ENCODE data around the gene TMEM18.

The TMEM18 gene

GRCh38 chr2:651951-652373 lies 25.2 kb downstream of the TMEM18 start:
- DNase-seq (ENCODE audit: low read depth) = no peak

GRCh38 chr2:650343-651310 lies 26.6 kb downstream of the TMEM18 start:
- DNase-seq (ENCODE audit: low read depth) = no peak

GRCh38 chr2:649426-650342 lies 27.5 kb downstream of the TMEM18 start:
- DNase-seq (ENCODE audit: low read depth) = no peak

DNA sequence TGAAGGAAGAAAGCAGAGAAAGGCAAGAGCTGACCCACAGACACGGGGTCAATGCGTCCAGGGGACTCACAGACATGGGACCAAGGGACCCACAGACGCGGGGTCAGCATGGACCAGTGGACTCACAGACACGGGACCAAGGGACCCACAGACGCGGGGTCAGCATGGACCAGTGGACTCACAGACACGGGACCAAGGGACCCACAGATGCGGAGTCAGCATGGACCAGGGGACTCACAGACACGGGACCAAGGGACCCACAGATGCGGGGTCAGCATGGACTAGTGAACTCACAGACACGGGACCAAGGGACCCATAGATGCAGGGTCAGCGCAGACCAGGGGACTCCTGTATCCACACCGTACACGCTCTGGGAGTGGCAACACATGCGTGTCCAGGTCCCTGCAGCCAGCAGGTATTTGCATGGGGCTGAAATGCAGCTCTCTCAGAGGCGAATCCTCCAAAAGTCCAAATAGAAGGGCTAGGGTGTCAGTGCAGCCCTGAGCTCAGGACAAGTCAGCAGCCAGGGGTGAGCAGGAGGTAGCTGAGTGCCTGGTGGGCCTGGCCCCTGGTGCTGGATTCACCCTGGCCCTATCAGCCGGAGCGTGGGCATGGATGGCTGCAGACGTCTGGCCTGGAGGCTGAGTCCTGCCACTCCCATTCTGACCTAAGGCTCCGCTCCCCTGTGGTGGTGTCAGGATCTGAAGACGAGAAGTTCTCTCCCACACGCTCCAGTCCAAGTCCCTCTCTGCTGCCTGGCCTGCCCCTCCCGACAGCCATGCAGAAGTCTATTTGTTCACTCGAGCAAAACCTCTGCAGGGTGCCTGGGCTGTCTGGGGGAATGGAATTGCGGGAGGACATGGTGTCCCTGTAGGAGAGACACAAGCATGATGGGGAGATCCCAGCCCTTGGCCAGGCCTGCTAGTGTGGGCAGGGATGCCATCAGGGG lies 28.5 kb downstream of the TMEM18 start:
- no peak for DNase-seq (ENCODE audit: low read depth)

DNA sequence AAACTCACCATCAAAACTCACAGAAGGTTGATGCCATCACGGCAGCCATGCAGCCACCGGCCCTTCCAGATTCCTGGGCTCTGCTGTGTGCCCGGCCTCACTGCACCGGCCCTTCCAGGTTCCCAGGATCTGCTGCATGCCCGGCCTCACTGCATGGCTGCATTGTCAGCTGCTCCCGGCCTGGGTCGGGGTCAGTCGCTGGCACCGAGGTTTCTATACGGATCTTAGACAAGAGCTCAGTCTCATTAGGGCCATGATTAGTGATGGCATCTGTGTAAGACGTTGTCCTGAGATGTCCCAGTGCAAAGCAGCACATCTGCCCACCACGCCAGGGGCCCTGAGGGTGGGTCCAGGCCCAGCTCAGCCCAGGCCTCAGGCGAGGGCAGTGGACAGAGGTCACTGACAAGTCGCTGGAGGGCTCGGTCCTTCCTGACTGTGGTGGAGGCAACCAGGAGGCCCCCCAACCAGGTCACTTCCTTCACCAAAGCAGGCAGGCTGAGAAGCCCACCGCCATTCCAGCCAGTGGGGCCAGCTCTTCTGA lies 29.4 kb downstream of the TMEM18 start:
- DNase-seq (ENCODE audit: low read depth) = no peak

DNA sequence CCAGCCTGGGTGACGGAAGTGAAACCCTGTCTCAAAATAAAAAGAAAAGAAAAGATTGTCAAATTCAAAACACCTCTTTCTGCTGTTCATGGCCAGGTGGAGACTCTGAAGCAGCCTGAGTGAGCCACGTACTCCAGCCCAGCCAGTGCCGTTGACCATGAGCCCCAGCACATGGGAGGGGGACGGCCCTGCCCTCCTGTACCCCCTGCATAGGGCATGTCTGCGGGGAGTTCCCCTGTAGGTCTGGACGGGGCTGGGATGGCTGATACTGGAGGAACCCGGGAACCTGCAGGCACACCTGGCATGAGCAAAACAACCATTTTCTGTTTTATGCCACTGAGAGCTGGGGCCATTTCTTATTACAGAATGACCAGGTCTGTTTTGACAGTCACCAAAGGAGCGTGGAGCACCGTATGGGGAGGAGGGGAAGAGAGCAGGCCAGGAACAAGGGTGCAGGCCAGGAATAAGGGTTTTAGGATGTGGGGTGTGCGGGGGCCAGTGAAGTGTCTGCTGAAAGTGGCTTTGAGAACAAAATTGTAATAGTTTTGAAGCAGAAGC lies 30.1 kb downstream of the TMEM18 start:
- DNase-seq (ENCODE audit: low read depth) = no peak

DNA sequence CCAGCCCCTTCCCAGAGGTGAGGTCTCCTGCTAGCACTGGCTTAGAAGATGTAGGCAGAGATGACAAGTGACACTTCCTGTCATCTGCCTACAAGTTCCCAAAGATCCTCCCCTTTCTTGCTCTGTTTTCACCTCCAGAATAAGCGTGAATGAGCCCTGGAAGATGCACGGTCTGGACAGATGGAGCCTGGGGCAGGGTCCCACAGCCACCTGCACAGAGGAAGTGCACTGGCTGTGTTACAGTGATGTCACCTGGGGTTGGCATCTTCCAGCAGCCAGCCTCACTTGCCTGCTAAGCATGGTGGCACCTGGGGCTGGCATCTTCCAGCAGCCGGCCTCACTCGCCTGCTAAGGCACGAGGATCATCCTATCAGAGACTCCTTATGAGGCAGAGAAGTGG lies 32.3 kb downstream of the TMEM18 start:
- DNase-seq (ENCODE audit: low read depth) = no peak

DNA sequence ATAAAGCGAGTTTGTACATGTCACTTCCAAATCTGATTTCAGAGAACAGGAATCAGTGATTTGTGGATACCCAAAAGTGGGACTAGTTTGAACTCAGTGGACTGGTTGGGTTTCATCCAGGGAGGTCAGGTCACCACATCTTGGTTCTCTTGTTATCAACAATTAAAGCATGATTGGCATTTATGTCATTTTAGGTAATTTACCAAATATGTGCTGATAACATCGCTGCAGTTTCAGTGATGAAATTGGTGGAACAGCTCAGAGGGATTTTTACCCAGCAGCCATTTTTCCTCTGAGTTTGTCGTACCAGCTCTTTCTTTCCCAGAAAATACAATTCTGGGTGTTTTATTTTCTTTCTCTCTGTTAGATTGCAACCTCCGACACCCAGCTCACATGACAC lies 33.4 kb downstream of the TMEM18 start:
- no peak for DNase-seq (ENCODE audit: low read depth)

GRCh38 chr2:643334-643733 lies 33.9 kb downstream of the TMEM18 start:
- no peak for DNase-seq (ENCODE audit: low read depth)

GRCh38 chr2:641872-642815 lies 35.1 kb downstream of the TMEM18 start:
- DNase-seq (ENCODE audit: low read depth) = no peak

- no peak for DNase-seq (ENCODE audit: low read depth)
Observed at GRCh38 chr2:641164-641871, 35.9 kb downstream of the TMEM18 start.

DNA sequence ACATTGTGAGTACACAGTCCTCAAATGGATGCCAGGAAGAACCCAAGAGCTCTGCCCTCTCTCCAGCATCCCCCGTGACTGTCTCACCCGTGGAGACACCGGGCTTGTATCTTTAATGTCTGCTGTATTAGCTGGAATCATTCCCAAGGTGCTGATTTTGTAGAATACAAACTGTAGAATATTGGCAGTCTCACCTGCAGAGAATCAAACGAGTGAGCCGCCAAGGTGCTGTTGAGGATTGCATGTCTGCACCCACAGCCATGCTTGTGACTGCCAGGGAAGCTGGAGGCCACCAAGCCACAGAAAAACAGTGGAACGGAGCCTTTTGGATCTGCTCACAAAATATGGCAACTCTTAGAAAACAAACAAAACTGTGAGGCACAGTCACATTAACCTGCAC lies 37.5 kb downstream of the TMEM18 start:
- no peak for DNase-seq (ENCODE audit: low read depth)

DNA sequence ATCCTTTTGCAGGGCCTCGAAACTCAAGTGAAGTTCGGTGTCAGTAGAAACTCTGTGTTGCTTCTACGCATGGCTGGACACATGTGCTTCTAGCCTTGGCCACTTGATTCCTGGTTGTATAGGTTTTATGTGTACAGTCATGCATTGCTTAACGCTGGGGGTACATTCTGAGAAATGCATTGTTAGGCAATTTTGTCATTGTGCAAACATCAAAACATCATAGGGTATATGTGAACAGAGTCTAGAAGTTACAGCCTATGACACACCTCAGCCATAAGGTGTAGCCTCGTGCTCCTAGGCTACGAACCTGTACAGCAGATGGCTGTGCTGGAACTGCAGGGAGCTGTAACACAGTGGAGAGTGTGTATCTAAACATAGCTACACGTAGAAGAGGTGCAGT lies 39.4 kb downstream of the TMEM18 start:
- DNase-seq (ENCODE audit: low read depth) = no peak

DNA sequence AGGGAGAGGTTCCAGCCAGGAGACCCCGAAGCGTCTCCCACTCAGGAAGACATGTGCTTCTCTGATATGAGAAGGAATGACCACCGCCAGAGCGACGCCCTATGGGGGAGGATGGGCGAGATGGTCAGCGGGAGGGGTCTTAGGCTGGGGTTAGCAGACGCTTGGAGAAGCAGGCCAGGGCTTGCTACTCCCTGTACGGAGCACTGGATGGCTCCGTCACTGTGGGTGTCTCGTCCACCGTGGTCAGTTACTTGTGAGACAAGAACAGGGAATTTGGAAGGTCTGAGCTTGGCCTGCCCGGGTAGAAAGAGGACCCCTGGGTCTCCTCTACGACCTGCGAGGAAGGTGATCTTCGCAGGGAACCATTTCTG lies 39.8 kb downstream of the TMEM18 start:
- no peak for DNase-seq (ENCODE audit: low read depth)

DNA sequence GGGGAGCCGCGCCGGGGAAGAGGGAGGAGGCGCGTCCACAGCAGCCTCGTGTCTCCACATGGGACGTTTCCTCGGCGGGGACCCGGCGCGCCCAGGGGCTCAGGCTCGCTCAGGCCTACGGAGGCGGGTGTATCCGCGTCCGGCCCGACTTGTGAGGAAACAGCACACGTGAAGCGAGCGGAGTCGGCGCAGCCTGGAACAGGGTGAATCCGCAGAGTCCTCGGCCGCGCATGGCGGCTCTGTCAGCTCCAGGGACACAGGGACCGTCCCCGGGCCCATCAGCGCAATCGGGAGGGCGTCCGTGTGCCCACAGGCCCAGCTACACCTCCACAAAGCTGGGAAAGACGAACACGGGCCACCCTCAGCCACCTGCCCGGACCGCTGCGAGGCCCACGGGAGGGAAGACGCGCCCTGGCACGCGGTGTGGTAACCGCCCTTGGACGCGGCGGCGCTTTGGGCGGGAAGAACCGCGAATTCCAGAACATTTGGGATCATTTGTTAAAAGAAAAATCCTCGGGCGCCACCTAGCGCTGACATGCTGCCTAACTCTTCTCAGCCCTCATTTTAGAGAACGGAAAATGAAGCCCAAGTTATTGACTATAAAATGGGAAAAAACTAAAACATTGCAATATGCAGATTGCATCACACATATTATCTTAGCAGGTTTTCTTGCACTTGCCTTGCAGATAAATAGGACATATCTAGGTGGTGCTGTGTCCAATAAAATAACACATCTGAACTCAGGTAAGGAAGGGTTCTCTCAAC lies 40.4 kb downstream of the TMEM18 start:
- no peak for DNase-seq (ENCODE audit: low read depth)

GRCh38 chr2:635687-636621 lies 41.3 kb downstream of the TMEM18 start:
- DNase-seq (ENCODE audit: low read depth) = no peak

DNA sequence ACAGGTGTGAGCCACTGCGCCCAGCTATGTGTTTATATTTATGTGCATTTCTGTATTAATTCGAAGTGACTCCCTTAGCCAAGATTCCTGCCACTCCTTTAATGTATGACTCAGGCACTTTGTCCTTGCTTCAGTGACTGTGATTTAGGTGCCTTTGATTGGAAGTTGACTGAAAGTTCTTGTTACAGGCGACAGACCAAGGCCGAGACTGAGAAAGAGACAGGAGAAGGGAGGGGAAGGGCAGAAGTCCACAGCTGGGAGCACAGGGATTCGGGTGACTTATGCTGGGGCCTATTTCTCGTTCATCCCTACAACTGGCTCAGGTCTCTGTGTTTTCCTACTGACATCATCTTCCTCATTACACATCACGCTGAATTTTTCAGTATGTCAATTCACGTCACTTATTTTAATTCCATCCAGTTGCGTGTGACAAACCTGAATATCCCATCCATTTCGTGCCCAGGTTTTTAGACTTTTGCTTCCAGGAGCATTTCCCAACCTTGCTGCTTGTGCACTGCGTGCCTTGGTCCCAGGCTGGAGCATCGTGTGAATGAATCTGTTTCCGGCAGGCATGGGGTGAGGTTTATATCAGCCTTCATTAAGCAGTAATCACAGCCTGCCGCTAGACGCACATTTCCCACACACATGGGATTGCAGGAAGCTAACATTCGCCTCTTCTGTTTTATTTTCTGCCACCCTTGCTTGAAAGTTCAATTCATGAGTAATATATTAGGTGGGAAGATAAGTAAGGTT lies 42.4 kb downstream of the TMEM18 start:
- no peak for DNase-seq (ENCODE audit: low read depth)
